Measurements from ENCODE around the gene SLX4.

DNA sequence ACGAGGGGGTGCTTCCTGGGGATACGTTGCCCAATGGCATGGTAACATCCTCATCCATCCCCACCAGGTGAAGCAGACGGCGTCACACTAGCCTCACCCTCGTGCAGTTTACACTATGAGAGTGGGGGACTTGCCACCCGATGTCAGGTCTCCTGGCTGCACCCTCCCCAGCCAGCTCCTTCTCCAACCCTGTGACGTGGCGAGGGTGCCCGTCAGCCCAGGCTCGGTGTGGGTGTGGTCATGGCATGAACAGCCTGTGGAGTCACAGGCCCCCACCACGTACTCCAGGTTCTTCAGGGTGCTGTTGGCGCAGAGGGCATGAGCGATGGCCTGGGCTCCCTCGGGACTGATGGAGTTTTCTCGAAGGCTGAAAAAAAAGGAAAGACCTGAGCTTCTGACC lies 62.5 kb downstream of the SLX4 start:
- no peak for TF ChIP-seq EP300 (IDR thresholded peaks at IDR 0.05)
- TF ChIP-seq, protein P1, sequence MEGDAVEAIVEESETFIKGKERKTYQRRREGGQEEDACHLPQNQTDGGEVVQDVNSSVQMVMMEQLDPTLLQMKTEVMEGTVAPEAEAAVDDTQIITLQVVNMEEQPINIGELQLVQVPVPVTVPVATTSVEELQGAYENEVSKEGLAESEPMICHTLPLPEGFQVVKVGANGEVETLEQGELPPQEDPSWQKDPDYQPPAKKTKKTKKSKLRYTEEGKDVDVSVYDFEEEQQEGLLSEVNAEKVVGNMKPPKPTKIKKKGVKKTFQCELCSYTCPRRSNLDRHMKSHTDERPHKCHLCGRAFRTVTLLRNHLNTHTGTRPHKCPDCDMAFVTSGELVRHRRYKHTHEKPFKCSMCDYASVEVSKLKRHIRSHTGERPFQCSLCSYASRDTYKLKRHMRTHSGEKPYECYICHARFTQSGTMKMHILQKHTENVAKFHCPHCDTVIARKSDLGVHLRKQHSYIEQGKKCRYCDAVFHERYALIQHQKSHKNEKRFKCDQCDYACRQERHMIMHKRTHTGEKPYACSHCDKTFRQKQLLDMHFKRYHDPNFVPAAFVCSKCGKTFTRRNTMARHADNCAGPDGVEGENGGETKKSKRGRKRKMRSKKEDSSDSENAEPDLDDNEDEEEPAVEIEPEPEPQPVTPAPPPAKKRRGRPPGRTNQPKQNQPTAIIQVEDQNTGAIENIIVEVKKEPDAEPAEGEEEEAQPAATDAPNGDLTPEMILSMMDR (IDR thresholded peaks at IDR 0.05): no peak
- no peak for TF ChIP-seq POLR2AphosphoS5 (IDR thresholded peaks at IDR 0.05)
- no peak for TF ChIP-seq POLR2A (IDR thresholded peaks at IDR 0.05)

All from upper lobe of left lung (tissue), 4 donors.